Mammary epithelial cell (primary cell): Measurements from ENCODE around the gene NLRP9.

Source experiments
- EZH2 ChIP-seq: IDR thresholded peaks from 2 replicates; pipeline ENCODE4 v1.6.1; 2012; ENCODE audit warnings: low read length, inconsistent platforms, borderline replicate concordance
- TF ChIP-seq, protein P1 (sequence below), 2 donors: IDR thresholded peaks in 1 of 2; conservative IDR thresholded peaks in 1 of 2; 2 replicates each; pipeline ENCODE4 v1.5.1; 2011 to 2012; ENCODE audit warnings: inconsistent platforms in 2 of 2, low read length in 2 of 2, mild to moderate bottlenecking in 2 of 2, control low read depth in 1 of 2, low read depth in 1 of 2; ENCODE audit not compliant: insufficient read depth in 1 of 2; ENCODE audit errors: extremely low read depth in 1 of 2

DNA sequence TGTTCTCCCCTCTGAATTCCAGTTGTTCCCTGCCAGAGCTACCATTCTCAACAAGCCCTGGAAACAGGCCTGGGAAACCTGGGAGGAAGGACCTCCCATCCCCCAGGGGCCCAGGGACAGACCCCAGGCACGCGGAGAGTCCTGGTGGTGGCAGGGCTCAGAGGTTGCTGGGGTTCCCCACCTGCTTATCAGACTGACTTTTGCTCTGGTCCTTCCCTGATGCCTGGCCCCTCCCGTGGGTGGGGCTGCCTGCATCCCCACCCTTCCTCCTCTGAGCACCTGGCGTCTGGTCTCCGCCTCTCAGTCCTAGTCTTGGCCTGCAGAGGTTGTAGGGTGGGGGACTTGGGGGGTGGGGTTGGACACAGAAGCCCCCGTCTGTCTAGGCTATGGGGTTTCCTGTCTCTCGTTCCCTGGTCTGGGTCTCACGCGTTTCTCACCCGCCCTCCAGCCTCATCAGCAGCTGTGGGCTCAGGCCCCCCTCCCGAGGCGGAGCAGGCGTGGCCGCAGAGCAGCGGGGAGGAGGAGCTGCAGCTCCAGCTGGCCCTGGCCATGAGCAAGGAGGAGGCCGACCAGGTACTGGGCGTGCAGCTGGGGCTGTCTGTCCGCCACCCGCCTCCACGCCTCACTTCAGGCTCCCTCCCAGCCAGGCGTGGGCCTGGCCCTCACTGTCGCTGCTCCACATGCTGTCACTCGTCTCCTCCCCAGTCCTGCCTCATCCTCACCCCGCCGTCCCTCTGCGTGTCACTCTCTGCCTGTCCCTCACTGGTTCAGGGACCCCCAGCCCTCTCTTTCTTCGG lies 49.6 kb downstream of the NLRP9 start:
- TF ChIP-seq, protein P1, sequence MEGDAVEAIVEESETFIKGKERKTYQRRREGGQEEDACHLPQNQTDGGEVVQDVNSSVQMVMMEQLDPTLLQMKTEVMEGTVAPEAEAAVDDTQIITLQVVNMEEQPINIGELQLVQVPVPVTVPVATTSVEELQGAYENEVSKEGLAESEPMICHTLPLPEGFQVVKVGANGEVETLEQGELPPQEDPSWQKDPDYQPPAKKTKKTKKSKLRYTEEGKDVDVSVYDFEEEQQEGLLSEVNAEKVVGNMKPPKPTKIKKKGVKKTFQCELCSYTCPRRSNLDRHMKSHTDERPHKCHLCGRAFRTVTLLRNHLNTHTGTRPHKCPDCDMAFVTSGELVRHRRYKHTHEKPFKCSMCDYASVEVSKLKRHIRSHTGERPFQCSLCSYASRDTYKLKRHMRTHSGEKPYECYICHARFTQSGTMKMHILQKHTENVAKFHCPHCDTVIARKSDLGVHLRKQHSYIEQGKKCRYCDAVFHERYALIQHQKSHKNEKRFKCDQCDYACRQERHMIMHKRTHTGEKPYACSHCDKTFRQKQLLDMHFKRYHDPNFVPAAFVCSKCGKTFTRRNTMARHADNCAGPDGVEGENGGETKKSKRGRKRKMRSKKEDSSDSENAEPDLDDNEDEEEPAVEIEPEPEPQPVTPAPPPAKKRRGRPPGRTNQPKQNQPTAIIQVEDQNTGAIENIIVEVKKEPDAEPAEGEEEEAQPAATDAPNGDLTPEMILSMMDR (conservative IDR thresholded peaks at IDR 0.05 in 1 of 2, IDR thresholded peaks at IDR 0.05 in 1 of 2; ENCODE audit: extremely low read depth in 1 of 2, insufficient read depth in 1 of 2, low read depth in 1 of 2, low read length in 2 of 2), result no peak
- no peak for TF ChIP-seq EZH2
